ENCODE data around the gene ALS2CL. TPM values are rescaled to one million over a fixed set of nuclear protein-coding genes. Genes with fewer than 3 reads are reported as not detected.
A peak's percentile ranks its signal among the peaks of the same experiment; 100 is the strongest.

Gene ALS2CL
- total RNA-seq, 1 experiment from 2014 or later: 11.2 TPM

DNA sequence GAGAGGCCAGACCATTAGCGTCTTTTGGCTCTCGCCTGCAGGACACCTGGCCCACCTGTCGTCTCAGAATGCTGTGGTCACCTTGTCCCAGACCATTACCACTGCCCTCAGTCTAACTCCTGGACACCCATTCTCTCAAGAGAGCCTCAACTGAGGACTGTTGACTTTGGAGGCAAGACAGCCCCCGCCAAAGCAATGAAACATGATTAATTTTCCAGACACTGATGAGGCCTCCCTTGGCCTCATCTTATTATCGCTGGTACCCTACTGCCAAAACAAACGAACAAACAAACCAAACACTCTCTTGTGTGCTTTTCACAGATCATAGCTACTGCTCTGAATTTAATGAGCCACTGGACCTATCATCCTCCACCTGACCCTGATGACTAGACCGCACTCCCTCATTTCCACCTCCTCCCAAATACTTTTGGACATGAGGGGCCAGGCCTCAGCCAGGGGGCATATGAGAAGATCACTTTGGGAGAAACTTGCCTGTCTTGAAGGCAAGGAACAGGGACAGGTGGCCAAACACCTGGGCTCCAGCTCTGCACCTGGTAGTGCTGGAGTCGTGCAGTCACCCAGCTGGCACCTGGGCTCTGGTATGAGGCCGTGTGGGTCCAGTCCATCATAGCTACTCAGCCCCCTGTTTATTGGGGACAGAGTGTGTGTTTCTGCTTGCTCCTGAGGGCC, 27.6 kb downstream of the ALS2CL start:
- Histone ChIP-seq H3K36me3 (ENCODE audit: control insufficient read depth, insufficient read depth, low read length) (no peaks in the 10 kb centered on the region), H3K4me1 (no peaks in the 10 kb centered on the region), H3K4me3 (ENCODE audit: low read depth, low read length) (no peak overlapping the region), H3K9me3 (no peaks in the 10 kb centered on the region), H3K27me3 (replicated peaks; ENCODE audit: control insufficient read depth, insufficient read depth, low read length) (no peaks in the 10 kb centered on the region)
- BruUV-seq (replicated peaks): no TSS peak
- CTCF ChIA-PET: no interaction called here
- no peaks in the 10 kb centered on the region for H3K36me3 Mint-ChIP-seq (ENCODE audit: insufficient read depth, unreplicated experiment)
- no peak overlapping the region for H3K4me3 Mint-ChIP-seq (ENCODE audit: unreplicated experiment)
- H3K4me1 Mint-ChIP-seq (ENCODE audit: low read depth, unreplicated experiment): no peaks in the 10 kb centered on the region
- DNase-seq: no peak
- H3K9me3 Mint-ChIP-seq (ENCODE audit: unreplicated experiment): no peaks in the 10 kb centered on the region
- POLR2A ChIA-PET: no interaction called here
- H3K27me3 Mint-ChIP-seq (ENCODE audit: insufficient read depth, unreplicated experiment): no peaks in the 10 kb centered on the region
- TF ChIP-seq, protein P1, sequence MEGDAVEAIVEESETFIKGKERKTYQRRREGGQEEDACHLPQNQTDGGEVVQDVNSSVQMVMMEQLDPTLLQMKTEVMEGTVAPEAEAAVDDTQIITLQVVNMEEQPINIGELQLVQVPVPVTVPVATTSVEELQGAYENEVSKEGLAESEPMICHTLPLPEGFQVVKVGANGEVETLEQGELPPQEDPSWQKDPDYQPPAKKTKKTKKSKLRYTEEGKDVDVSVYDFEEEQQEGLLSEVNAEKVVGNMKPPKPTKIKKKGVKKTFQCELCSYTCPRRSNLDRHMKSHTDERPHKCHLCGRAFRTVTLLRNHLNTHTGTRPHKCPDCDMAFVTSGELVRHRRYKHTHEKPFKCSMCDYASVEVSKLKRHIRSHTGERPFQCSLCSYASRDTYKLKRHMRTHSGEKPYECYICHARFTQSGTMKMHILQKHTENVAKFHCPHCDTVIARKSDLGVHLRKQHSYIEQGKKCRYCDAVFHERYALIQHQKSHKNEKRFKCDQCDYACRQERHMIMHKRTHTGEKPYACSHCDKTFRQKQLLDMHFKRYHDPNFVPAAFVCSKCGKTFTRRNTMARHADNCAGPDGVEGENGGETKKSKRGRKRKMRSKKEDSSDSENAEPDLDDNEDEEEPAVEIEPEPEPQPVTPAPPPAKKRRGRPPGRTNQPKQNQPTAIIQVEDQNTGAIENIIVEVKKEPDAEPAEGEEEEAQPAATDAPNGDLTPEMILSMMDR (IDR thresholded peaks at IDR 0.05; ENCODE audit: insufficient read depth in 1 of 2, low read depth in 1 of 2, low read length in 1 of 2, severe bottlenecking in 1 of 2, unreplicated experiment in 1 of 2): no peak
- intact Hi-C loops (cut with micrococcal nuclease; ENCODE audit: unreplicated experiment): no loop called here
- no peak overlapping the region for H3K27ac Mint-ChIP-seq (ENCODE audit: unreplicated experiment)

DNA sequence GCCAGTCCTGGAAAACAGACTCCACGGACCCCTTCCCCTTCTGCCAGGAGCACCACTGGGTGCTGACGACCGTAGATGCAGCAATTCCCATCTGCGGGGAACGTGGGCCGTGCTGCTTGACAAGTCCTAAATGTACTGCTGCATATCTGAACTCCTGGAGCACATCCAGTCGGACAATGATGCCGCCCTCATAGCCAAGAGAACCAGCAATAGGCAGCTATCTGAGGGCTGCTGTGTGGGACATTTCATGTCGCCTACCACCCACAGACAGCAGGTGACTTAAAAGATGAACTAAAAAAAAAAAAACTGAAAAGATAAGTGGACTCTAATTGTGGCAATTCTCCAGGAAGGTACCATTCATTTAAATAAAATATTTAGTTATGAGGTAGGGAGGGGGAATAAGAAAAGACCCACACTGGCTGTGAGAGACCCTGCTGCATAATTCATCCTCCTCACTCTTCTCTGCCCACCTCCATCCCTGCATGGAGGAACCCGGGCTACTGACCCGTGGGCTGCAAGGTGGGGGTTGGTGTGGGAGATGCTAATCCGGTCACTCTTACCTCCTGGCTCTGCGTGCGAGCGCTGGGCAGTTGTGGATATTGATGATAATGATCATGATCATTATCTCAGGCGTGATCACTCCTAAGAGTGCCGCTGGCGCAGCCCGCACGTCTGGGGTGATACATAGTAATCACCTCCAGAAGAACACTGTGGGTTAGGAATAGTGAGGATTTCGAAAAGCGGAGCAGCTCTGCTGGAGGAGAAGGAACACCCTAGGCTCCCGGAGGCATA, 28.3 kb downstream of the ALS2CL start:
- H3K4me1 ChIP-seq: no peaks in the 10 kb centered on the region
- ChIA-PET CTCF (interaction anchor here (0.5 to 1.7 kb wide), 3 partner anchors 29 to 107 kb away, joined by 4 to 6 read pairs (median 5); partner anchors contain the start of gene ALS2CL), POLR2A (no interaction called here)
- H3K27me3 Mint-ChIP-seq (ENCODE audit: insufficient read depth, unreplicated experiment): no peaks in the 10 kb centered on the region
- no peaks in the 10 kb centered on the region for H3K36me3 Mint-ChIP-seq (ENCODE audit: insufficient read depth, unreplicated experiment)
- intact Hi-C loops (cut with micrococcal nuclease; ENCODE audit: unreplicated experiment): no loop called here
- TF ChIP-seq, protein P1 (IDR thresholded peaks at IDR 0.05; ENCODE audit: insufficient read depth in 1 of 2, low read depth in 1 of 2, low read length in 1 of 2, severe bottlenecking in 1 of 2, unreplicated experiment in 1 of 2): no peak
- no peaks in the 10 kb centered on the region for H3K27me3 ChIP-seq (replicated peaks; ENCODE audit: control insufficient read depth, insufficient read depth, low read length)
- H3K4me1 Mint-ChIP-seq (ENCODE audit: low read depth, unreplicated experiment): no peaks in the 10 kb centered on the region
- H3K9me3 ChIP-seq: no peaks in the 10 kb centered on the region
- no peaks in the 10 kb centered on the region for H3K9me3 Mint-ChIP-seq (ENCODE audit: unreplicated experiment)
- H3K4me3 Mint-ChIP-seq (ENCODE audit: unreplicated experiment): no peak overlapping the region
- H3K4me3 ChIP-seq (ENCODE audit: low read depth, low read length): no peak overlapping the region
- BruUV-seq (replicated peaks): no TSS peak
- peak in 1 of 2 experiments; percentile 9 for DNase-seq
- H3K27ac Mint-ChIP-seq (ENCODE audit: unreplicated experiment): no peak overlapping the region
- no peaks in the 10 kb centered on the region for H3K36me3 ChIP-seq (ENCODE audit: control insufficient read depth, insufficient read depth, low read length)

GRCh38 chr3:46664188-46664970, 29.1 kb downstream of the ALS2CL start:
- Histone ChIP-seq H3K4me1 (0 out of 2 replicates have a peak, but pooled peaks cover under 1% of the 10 kb centered on the region), H3K4me3 (ENCODE audit: low read depth, low read length) (no peak overlapping the region), H3K27me3 (replicated peaks; ENCODE audit: control insufficient read depth, insufficient read depth, low read length) (no peaks in the 10 kb centered on the region), H3K36me3 (ENCODE audit: control insufficient read depth, insufficient read depth, low read length) (no peaks in the 10 kb centered on the region), H3K9me3 (no peaks in the 10 kb centered on the region)
- CTCF ChIA-PET: interaction anchor here (0.5 to 1.7 kb wide), 4 partner anchors 29 to 408 kb away, joined by 4 to 6 read pairs (median 5); partner anchors contain the start of gene ALS2CL
- POLR2A ChIA-PET: no interaction called here
- peaks cover 8% of the 10 kb centered on the region for H3K4me1 Mint-ChIP-seq (ENCODE audit: low read depth, unreplicated experiment)
- no TSS peak for BruUV-seq (replicated peaks)
- intact Hi-C loops (cut with micrococcal nuclease; ENCODE audit: unreplicated experiment): no loop called here
- H3K36me3 Mint-ChIP-seq (ENCODE audit: insufficient read depth, unreplicated experiment): peaks cover 5% of the 10 kb centered on the region
- H3K9me3 Mint-ChIP-seq (ENCODE audit: unreplicated experiment): no peaks in the 10 kb centered on the region
- no peaks in the 10 kb centered on the region for H3K27me3 Mint-ChIP-seq (ENCODE audit: insufficient read depth, unreplicated experiment)
- DNase-seq: no peak
- no peak overlapping the region for H3K27ac Mint-ChIP-seq (ENCODE audit: unreplicated experiment)
- TF ChIP-seq, protein P1 (IDR thresholded peaks at IDR 0.05; ENCODE audit: insufficient read depth in 1 of 2, low read depth in 1 of 2, low read length in 1 of 2, severe bottlenecking in 1 of 2, unreplicated experiment in 1 of 2): no peak
- no peak overlapping the region for H3K4me3 Mint-ChIP-seq (ENCODE audit: unreplicated experiment)

Measured in Caco-2 (cell line).